Natural killer cell (primary cell): ENCODE results near the gene ZNF133. TPM values are rescaled to one million over a fixed set of nuclear protein-coding genes. Genes with fewer than 3 reads are reported as not detected.

Experiments used
- ATAC-seq, 3 donors: fragments of 150-1000 bp in 2 of 3; fragments of 200-7000 bp in 1 of 3; cut with Tn5 transposase; 1 replicate in 1 of 3; 2 replicates in 2 of 3; pipeline ENCODE4 v1.10.0; 2021; ENCODE audit warnings: mild to moderate bottlenecking in 2 of 3, moderate library complexity in 2 of 3
- DNase-seq, 2 donors: peaks; one replicate each; pipeline versions ENCODE4 v3.0.0 to v3.0.0-alpha.2; 2013 to 2021; ENCODE audit warnings: mixed read lengths in 1 of 2
- H3K27ac ChIP-seq: one replicate; pipeline ENCODE4 v1.5.1; 2013; ENCODE audit warnings: mild to moderate bottlenecking, low read length
- H3K27me3 ChIP-seq: one replicate; pipeline ENCODE4 v1.6.1; 2013; ENCODE audit warnings: low read length; ENCODE audit not compliant: control insufficient read depth, insufficient read depth
- H3K36me3 ChIP-seq: one replicate; pipeline ENCODE4 v1.6.1; 2013; ENCODE audit warnings: low read length; ENCODE audit not compliant: control insufficient read depth, insufficient read depth
- H3K4me1 ChIP-seq: one replicate; pipeline ENCODE4 v1.6.1; 2013; ENCODE audit warnings: low read length; ENCODE audit not compliant: control insufficient read depth, insufficient read depth
- H3K4me3 ChIP-seq: one replicate; pipeline ENCODE4 v1.5.1; 2013; ENCODE audit warnings: low read length
- H3K9me3 ChIP-seq: one replicate; pipeline ENCODE4 v1.6.1; 2013; ENCODE audit warnings: low read length; ENCODE audit not compliant: control insufficient read depth, insufficient read depth
- H3K27ac Mint-ChIP-seq, 2 donors: one replicate each; pipeline ENCODE4 v1.8.0; 2022; ENCODE audit warnings: mild to moderate bottlenecking in 2 of 2, mixed read lengths in 2 of 2, moderate library complexity in 1 of 2
- H3K27me3 Mint-ChIP-seq, 2 donors: one replicate each; pipeline ENCODE4 v1.8.0; 2022; ENCODE audit warnings: low read depth in 2 of 2, mixed read lengths in 2 of 2
- H3K36me3 Mint-ChIP-seq: one replicate; pipeline ENCODE4 v1.8.0; 2022; ENCODE audit warnings: mixed read lengths
- H3K4me1 Mint-ChIP-seq, 2 donors: one replicate each; pipeline ENCODE4 v1.8.0; 2022; ENCODE audit warnings: mixed read lengths in 2 of 2
- H3K4me3 Mint-ChIP-seq: one replicate; pipeline ENCODE4 v1.8.0; 2022; ENCODE audit warnings: mild to moderate bottlenecking, moderate library complexity, mixed read lengths
- H3K9me3 Mint-ChIP-seq, 2 donors: one replicate each; pipeline ENCODE4 v1.8.0; 2022; ENCODE audit warnings: mixed read lengths in 2 of 2
- WGBS: methylation state at CpG from one replicate; pipeline ENCODE4 v1.1.7; 2013; ENCODE audit warnings: missing lambda C conversion rate; ENCODE audit not compliant: insufficient coverage; 5-methylcytosine and 5-hydroxymethylcytosine counted together
- intact Hi-C: fragments of 100-400 bp; cut with micrococcal nuclease; formaldehyde crosslinking; loops from one replicate; pipeline ENCODE4 v1.14.2; 2022
- total RNA-seq, 4 donors: library from RNA; stranded (reverse); fragments of 120-200 nt in 1 of 4; gene quantifications; one replicate each; pipeline versions ENCODE4 v1.2.3 to v1.2.4, GENCODE V29; 2013 to 2022
- TF ChIP-seq, protein P1 (sequence below): fragments of 200-600 bp; IDR thresholded peaks from one replicate; pipeline ENCODE4 v1.8.0; 2022; ENCODE audit warnings: antibody characterized with exemption

Gene ZNF133
- total RNA-seq, 3 donors from 2014 or later (not counting 1 experiment from before 2014, with no cell fraction given) = 5.2 to 9.6 (median 9.3) TPM

DNA sequence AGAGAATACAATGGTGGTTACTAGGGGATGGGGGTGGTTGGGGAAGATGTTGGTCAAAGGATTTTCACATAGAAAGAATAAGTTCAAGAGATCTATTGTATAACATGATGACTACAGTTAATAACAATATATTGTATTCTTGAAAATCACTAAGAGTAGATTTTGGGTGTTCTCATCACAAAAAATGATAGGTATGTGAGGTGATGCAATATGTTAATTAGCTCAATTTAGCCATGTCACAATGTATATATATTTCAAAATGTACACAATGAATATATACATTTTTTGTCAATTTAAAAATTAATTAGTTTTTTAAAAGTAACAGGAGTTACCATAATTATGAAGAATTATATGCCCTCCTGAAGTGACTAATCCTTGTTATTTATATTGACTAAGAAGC is 22.3 kb downstream of the ZNF133 start:
- H3K27ac ChIP-seq = no peak overlapping the region
- H3K36me3 Mint-ChIP-seq = peaks cover 6% of the 10 kb centered on the region

DNA sequence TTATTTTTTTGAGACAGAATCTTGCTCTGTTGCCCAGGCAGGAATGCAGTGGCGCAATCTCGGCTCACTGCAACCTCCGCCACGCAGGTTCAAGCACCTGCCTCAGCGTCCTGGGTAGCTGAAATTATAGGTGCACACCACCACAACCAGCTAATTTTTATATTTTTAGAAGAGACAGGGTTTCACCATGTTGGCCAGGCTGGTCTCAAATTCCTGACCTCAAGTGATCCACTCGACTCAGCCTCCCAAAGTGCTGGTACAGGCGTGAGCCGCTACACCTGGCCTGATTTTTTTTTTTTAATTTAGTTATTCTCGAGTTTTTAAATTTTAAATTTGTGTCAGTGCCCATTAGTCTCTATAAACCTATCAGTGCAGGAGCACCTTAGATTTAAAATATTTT is 24.4 kb downstream of the ZNF133 start:
- H3K4me3 Mint-ChIP-seq = no peak overlapping the region
- ATAC-seq (no peak), DNase-seq (no peak)
- peaks cover 16% of the 10 kb centered on the region for H3K36me3 ChIP-seq
- no peaks in the 10 kb centered on the region for H3K9me3 ChIP-seq
- no peaks in the 10 kb centered on the region for H3K27me3 ChIP-seq
- peaks cover 5% of the 10 kb centered on the region in 2 donors for H3K4me1 Mint-ChIP-seq
- H3K36me3 Mint-ChIP-seq = peaks cover 13% of the 10 kb centered on the region
- TF ChIP-seq, protein P1, sequence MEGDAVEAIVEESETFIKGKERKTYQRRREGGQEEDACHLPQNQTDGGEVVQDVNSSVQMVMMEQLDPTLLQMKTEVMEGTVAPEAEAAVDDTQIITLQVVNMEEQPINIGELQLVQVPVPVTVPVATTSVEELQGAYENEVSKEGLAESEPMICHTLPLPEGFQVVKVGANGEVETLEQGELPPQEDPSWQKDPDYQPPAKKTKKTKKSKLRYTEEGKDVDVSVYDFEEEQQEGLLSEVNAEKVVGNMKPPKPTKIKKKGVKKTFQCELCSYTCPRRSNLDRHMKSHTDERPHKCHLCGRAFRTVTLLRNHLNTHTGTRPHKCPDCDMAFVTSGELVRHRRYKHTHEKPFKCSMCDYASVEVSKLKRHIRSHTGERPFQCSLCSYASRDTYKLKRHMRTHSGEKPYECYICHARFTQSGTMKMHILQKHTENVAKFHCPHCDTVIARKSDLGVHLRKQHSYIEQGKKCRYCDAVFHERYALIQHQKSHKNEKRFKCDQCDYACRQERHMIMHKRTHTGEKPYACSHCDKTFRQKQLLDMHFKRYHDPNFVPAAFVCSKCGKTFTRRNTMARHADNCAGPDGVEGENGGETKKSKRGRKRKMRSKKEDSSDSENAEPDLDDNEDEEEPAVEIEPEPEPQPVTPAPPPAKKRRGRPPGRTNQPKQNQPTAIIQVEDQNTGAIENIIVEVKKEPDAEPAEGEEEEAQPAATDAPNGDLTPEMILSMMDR = no peak
- no peak overlapping the region for H3K27ac ChIP-seq
- H3K27me3 Mint-ChIP-seq = no peaks in the 10 kb centered on the region
- no peak overlapping the region for H3K4me3 ChIP-seq
- no peaks in the 10 kb centered on the region for H3K4me1 ChIP-seq
- H3K27ac Mint-ChIP-seq = no peak overlapping the region
- intact Hi-C loops = no loop called here
- H3K9me3 Mint-ChIP-seq = no peaks in the 10 kb centered on the region
- WGBS = 94% methylated on average over 8 of the region's 9 CpGs

More for the DNA sequence above, 22.3 kb downstream of the ZNF133 start:
- intact Hi-C loops = no loop called here
- Histone ChIP-seq H3K4me1 (no peaks in the 10 kb centered on the region), H3K9me3 (no peaks in the 10 kb centered on the region), H3K36me3 (peaks cover 9% of the 10 kb centered on the region), H3K4me3 (no peak overlapping the region), H3K27me3 (no peaks in the 10 kb centered on the region)
- no peaks in the 10 kb centered on the region for H3K27me3 Mint-ChIP-seq
- no peak overlapping the region for H3K27ac Mint-ChIP-seq
- TF ChIP-seq, protein P1 = no peak
- H3K9me3 Mint-ChIP-seq = no peaks in the 10 kb centered on the region
- no peak for DNase-seq
- H3K4me3 Mint-ChIP-seq = no peak overlapping the region
- peaks cover 5% of the 10 kb centered on the region in 2 donors for H3K4me1 Mint-ChIP-seq
- no peak for ATAC-seq

DNA sequence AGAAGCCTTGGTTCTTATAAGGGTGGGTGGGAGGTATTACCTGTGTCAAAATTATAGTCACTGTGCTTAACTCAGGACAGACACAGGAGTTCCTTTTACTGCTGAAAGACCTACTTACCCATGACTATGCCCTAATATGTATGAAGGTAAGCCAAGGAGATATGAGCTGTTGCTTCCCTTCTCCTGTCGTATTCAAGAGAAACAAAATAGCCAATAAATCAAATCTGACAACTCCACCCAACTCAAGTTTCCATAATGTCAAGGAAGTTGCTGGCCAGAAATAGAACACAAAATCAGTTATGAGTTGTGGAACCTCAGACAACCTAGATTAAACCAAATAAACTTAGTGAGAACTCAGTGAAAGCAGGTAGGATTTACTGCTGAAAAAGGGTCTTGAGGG is 25.1 kb downstream of the ZNF133 start:
- ATAC-seq (no peak), DNase-seq (no peak)
- TF ChIP-seq, protein P1 = no peak
- WGBS = 33% methylated on average over 1 of the region's 1 CpG
- no peak overlapping the region for H3K4me3 ChIP-seq
- Mint-ChIP-seq H3K4me1 (peaks cover 5% of the 10 kb centered on the region in 2 donors), H3K36me3 (peaks cover 13% of the 10 kb centered on the region), H3K27me3 (no peaks in the 10 kb centered on the region), H3K9me3 (no peaks in the 10 kb centered on the region), H3K27ac (no peak overlapping the region), H3K4me3 (no peak overlapping the region)
- no peaks in the 10 kb centered on the region for H3K27me3 ChIP-seq
- peaks cover 16% of the 10 kb centered on the region for H3K36me3 ChIP-seq
- H3K9me3 ChIP-seq = no peaks in the 10 kb centered on the region
- no peaks in the 10 kb centered on the region for H3K4me1 ChIP-seq
- intact Hi-C loops = no loop called here
- no peak overlapping the region for H3K27ac ChIP-seq

DNA sequence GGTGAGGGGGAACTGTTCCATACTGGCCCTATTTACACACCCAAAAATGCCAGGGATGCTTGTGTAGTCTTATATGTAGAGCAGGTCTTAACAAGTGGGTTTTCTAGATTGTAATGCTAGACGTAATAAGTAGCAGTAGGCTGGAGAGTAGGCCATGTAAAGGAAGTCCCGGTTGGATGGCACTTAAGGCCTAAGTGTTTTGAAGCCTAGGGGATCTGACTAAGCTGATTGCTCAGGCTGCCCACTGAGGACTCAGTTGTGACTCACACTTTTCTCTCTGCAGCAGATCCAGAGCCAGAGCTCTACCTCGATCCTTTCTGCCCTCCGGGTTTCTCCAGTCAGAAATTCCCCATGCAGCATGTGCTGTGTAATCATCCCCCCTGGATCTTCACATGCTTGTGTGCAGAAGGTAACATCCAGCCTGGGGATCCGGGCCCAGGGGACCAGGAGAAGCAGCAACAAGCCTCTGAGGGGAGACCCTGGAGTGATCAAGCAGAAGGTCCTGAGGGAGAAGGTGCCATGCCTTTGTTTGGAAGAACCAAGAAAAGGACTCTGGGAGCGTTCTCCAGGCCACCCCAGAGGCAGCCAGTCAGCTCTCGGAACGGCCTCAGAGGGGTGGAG is 26.6 kb downstream of the ZNF133 start:
- no peak for DNase-seq
- H3K27ac ChIP-seq = no peak overlapping the region
- H3K36me3 ChIP-seq = peaks cover 16% of the 10 kb centered on the region
- no peak for ATAC-seq
- Mint-ChIP-seq H3K36me3 (peaks cover 13% of the 10 kb centered on the region), H3K4me1 (peaks cover 5% of the 10 kb centered on the region in 2 donors), H3K27me3 (no peaks in the 10 kb centered on the region), H3K9me3 (no peaks in the 10 kb centered on the region), H3K27ac (no peak overlapping the region), H3K4me3 (no peak overlapping the region)
- intact Hi-C loops = no loop called here
- H3K4me3 ChIP-seq = no peak overlapping the region
- no peaks in the 10 kb centered on the region for H3K4me1 ChIP-seq
- H3K27me3 ChIP-seq = no peaks in the 10 kb centered on the region
- TF ChIP-seq, protein P1 = no peak
- H3K9me3 ChIP-seq = no peaks in the 10 kb centered on the region
- WGBS = 95% methylated on average over 8 of the region's 8 CpGs
